ENCODE measurements around the gene GAP43.

GAP43 gene, protein sequence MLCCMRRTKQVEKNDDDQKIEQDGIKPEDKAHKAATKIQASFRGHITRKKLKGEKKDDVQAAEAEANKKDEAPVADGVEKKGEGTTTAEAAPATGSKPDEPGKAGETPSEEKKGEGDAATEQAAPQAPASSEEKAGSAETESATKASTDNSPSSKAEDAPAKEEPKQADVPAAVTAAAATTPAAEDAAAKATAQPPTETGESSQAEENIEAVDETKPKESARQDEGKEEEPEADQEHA

DNA sequence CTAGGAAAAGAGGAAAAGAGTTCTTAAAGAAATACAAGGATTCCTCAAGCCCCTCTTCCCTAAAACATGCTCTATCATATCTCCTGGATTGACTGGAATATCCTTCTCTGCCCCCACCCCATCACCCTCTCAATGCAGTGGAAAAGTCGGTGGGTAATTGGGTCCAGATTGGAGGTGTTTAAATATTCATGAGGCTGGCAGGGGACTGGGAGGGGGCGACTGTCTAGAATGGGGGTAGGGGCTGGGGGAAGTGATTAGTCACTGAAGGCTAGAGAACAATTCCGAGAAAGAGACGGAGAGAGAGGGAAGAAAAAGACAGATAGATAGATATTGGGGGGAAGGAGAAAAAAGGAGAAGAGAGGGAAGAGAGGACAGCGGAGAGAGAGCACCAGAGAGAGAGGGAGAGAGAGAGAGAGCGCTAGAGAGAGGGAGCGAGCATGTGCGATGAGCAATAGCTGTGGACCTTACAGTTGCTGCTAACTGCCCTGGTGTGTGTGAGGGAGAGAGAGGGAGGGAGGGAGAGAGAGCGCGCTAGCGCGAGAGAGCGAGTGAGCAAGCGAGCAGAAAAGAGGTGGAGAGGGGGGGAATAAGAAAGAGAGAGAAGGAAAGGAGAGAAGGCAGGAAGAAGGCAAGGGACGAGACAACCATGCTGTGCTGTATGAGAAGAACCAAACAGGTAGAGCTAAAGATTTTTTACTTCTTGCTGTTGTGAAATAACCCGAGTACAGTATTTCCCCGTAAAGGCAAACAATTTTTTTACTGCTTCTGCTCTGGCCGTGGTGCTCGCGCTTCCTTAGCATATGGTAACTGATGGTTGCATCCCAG lies at the start of gene GAP43:
TSS of gene GAP43 (plus strand) at position 467 of the 825 bp plus-strand sequence. CDS start at position 647, 180 bp downstream.
- DNase-seq (ENCODE audit: low read depth in 2 of 2) = no peak

DNA sequence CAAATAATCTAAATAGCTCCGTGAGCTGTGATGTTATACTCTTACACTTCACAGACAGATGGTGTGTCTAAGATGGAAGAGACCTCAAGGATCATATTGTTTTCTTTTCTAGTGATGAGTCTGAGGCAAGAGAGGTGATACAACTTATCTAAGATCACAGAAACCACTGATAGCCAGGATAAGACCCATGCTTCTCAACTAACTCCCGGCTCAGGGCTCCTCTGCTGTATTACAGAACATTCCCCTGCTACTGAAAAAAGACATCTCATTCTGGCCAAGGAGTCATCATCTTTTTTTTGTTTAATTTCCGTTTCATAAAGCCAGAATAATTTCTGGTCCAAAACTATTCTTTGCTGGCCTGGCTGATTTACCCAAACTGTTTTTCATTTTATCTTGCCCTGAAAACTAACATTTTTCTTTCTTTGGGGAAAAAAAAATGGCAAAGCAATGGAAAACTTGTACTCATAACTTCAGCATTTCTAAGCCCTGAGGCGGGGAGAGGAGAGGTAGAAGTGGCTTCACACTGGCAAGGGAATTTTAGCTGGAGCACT lies 46.9 kb upstream of the GAP43 start:
- no peak for DNase-seq (ENCODE audit: low read depth in 2 of 2)

DNA sequence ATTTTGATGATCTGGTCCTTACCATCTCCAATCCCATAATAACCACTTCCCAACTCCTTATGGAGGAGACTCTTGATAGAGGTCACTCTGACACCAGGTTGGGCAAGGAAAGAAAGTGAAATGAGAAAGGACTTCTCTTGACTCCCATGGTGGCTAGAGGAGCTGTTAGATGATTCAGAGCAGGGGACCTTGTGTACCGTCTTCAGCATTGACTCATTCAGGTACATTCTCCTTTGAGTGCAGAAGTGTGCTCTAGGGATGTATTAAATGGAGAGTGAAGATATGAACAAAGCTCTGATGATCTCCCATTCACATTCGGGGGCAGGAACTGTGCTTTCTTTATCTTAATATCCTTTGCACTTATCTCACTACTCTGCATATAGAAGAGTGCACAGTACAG lies 46.3 kb upstream of the GAP43 start:
- DNase-seq (ENCODE audit: low read depth in 2 of 2) = no peak

DNA sequence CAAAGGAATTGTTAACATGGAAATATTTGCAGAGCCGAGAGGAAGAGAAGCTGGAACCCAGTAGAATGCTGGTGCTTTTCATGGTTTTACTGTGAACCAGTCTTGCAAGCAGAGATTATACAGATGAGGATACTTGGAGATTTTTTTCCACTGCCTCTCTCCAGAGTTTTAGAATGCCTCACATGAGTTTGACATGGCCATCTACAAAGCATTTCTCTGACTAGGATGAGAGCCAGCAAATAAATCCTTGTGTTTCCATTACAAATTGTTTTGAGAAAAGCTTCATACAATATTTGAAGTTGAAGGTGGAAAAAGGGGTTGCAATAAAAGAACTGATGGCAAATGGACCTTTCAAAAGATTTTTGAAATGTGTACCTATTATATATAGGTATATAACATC lies 45.0 kb upstream of the GAP43 start:
- no peak for DNase-seq (ENCODE audit: low read depth in 2 of 2)

DNA sequence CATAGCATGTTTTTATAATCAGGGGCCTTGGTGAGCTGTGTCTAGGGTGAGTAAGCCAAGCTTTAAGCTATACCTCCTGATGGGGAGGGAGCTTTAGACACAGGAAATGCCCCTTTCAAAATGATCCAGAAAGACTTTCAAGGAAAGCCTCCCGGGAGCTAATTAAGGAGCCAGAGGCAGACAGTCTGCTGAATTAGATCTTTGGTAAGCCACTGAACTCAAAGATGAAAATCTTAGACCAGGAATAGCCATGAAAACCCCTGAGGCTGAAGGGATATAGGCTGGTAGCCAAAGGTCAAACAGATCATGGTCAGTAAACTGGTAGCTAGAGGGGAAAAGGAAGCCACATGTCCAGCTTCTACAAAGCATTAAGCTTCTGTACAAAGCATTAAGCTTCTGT lies 42.7 kb upstream of the GAP43 start:
- no peak for DNase-seq (ENCODE audit: low read depth in 2 of 2)

DNA sequence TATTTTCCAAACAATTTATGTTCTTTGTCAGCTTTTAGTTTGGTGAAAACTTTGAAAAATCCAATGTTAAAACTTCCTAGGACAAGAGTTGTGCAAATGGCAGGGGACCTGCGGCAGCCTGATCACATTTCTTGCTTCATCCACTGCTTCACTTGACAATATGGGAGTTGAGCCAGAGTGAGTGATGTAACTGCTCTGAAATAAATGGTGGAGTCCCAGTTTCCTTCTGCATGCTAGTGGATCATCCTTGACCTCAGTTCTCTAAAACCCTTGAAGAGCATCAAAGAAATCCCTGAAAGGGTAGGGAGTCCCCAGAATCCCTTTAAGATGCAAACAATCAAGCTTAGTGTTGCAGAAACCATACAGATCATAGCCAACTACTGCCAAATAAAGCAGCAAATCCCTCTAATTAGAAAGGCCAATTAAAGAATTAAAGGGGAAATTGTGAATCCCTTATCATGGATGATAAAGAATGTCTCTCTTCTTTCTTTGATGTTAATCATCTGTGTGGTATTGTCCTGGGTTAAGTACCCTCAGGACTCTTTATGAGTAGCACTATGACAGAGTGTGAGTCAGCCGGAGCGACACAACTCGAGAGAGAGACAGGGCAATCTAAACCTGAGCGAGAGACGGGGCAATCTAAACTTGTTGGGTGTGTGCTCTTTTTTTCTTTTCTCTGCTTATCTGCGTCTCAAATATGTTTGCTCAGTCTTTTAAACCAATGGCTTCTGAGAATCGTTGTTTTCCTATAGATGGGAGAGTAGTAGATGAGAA lies 41.8 kb upstream of the GAP43 start:
- DNase-seq (ENCODE audit: low read depth in 2 of 2) = no peak

DNA sequence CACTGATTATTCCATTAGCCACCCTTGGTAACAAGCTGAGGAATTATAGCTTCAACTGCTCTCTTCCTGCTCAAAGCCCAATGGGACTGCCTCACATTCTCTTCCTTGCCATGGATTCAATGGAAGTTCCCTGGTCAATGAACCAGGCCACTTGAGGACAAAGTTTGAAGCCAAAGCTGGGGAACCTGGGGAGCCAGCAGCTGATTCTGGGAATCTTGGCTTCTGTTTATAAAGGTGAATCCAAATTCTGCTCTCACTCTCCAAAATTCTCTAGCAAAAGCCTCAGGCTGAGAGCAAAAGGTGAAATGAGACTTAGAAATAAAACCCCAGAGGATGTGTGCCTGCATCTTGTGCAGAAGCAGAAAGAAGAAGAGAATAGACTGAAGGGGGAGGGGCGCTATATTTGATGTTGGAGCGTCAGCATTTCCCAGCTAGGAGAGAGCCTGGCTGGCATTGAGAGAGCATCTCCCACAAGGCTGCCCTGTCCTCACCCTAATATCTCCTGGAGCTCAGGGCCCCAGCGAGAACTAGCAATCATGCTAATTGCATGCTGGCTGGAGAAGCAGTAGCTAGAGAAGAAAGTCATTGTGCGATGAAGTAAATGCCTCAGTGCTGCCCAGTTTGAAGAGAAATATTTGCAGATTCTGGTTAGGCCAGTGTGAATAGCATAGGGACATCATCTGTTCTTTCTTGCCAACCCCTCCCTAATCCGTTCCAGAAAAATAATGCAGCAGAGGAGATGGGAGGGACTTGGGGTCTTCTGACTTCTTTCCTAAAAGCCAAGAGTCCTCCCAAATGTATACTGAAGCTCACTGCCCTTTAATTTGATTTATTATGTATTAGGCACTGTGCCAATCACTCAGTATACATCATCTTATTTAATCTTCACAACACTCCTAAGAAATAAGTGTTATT lies 34.9 kb upstream of the GAP43 start:
- DNase-seq (ENCODE audit: low read depth in 2 of 2) = no peak

DNA sequence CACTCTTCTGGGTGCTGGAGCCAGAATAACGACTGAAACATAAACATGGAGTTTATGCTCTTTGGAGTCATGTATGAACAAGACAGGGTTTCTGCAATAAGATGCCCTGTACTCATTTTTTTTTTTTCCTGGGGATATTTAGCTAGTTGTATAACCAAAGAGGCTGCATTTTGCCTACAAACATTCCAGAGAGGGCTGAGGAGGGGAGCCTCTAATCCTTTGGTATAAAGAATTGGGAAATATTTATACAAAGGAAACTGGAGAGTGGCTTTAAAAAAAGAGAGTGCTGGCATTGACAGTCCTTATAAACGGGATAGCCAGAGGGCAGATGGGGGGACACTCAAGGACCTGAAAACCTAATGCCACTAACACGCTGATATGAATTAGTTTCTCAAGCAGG lies 32.4 kb upstream of the GAP43 start:
- no peak for DNase-seq (ENCODE audit: low read depth in 2 of 2)

DNA sequence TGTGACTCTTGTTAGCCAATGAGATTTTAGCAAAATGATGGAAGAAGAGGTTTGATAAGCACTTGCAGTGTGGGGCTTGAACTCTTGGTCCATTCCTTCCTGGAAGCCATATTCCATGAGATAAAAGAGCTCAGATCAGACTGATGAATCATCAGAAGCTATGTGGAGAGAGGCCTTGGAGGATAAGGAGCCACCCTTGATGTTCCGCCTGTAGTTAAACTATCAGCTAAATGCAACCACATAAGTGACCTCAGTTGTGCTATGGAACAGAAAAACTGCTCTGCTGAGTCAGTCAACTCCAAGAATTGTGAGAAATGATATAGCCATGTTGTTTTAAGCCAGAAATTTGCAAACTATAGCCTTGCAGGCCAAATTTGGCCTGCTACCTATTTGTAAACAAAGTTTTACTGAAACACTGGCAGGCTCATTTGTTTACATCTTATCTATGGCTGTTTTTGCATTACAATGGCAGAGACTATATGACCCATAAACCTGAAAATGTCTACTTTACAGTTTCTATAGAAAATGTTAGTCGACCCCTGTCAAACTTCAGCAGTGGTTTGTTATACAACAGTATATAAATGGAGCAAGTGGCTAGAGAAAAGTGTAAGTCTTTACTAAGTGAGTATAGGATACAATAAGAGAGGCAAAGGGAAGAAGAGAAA lies 27.6 kb upstream of the GAP43 start:
- DNase-seq (ENCODE audit: low read depth in 2 of 2) = no peak

DNA sequence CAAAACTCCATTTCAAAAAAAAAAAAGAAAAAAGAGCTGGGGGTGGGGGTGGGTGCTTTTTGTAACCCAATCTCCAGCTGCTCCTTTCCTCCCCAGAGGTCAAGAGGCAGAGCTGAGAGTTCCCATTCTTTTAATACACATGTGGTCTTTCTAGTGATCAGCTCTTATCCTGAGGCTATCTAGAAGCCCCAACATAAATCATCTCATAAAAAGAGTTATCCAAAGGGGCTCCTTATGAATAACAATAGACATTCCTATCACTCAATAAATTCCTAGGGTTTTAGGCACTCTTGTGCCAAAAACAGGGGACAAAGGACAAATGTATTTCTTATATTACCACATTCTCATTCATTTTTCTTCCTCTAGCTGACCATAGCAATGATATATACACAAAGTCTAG lies 25.1 kb upstream of the GAP43 start:
- DNase-seq (ENCODE audit: low read depth in 2 of 2) = no peak

DNA sequence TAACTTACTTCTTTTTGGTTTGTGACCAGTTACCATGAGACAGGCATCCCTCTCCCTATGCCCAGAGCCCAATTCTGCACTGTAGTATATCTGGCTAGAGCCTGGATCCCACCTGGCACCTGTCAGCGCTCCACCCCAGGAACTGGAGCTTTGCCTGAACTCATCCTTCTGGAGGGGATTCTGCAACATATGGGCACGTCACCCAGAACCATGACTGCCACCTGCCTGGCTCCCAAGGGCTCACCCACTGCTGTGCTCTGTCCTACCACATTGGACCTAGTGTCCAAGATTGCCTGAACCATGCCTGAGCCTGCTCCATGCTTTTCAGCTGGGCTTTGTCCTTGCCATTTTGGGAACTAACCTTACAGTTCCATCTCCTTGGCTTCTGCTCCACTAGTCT lies 21.1 kb upstream of the GAP43 start:
- no peak for DNase-seq (ENCODE audit: low read depth in 2 of 2)

DNA sequence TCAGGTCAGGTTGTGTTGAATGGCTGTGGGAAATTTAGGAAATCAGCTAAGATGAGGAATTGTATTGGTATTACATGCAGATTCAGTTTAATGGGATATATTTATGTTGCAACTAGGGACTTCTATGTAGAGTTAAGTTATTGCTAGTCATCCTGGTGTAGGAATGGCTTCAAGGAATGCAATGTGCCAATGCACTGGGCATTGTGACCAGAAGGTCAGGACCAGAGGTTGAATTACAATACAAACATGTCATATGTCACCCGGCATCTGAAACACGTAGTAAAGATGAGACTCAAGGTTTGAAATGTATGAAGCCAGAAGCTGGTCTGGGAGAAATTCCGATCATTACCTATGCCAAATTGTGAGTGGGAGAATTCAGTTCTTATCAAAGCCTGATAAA lies 11.7 kb upstream of the GAP43 start:
- DNase-seq (ENCODE audit: low read depth in 2 of 2) = no peak

DNA sequence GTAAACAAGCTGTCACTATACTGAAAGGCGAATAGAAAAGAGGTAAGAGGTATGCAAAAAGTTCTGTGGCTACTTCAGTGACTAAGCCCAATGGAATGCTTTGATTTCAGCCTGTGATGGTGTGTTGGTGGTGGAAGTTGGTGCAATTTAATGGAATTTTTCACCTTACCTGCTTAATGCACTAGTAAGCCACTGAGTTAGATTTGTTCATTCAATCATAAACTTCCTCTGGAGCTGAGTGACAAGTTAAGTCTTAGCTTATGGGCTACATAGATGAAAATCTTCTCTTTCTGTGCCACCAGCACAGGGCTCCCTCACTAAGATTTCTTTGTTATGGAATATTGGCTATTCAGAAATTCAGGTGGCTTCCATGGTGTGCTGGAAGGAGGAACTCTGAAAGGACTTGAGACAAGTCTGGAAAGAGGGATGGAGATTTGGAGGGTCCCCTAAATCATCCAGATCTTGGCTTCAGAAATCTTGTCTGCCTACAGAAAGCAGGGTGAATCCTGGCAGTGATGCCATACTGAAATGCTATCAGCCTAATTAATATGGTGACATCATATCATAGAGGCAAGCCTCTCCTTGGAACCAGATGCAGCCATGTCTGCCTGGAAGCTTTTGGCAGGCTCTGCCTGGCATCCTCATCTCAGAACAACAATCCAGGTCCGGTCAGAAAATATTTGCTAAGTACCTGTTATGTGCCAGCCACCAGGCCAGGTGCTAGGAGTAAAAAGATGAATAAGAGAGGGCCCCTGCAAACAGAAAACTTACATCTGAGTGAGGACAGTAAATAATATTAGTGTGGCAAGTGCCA lies 8.1 kb upstream of the GAP43 start:
- DNase-seq (ENCODE audit: low read depth in 2 of 2) = no peak

DNA sequence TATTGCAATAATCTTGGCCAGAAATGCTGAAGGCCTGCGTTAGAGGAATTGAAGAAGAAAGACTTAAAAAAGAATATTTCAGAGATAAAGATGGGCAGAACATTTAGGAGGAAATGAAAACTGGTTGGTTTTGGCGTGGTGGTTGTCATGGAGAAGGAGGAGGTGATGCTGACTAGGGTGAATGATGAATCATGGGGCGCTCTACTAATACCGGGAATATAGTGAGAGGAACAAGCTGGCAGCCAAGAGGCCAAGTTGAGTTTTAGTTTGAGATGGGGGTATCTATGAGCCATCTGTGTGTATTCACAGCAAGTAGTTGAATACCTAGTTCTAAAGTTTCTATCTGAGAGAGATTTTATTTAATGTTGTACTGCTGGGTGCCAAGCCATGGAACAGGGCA lies 6.8 kb upstream of the GAP43 start:
- peak in 1 of 2 donors; percentile 3 for DNase-seq (ENCODE audit: low read depth in 2 of 2)

DNA sequence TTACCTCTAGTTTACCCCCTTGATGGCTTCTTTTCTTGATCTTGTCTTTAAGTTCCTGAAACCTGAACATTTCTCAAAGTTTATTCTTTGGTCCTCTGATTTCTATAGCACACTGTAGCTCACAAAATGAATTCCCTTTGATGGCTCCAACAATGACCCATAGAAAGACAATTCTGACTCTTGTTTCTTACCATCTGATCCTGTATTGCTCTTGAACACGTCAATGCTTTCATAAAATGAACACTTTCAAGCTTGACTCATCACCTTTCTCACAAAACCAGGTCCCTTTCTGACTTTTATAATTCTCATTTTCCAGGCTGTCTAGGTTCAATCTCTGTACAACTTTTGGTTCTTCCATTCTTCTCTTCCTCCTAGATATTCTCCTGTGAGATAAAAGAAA lies 5.7 kb upstream of the GAP43 start:
- DNase-seq (ENCODE audit: low read depth in 2 of 2) = no peak

DNA sequence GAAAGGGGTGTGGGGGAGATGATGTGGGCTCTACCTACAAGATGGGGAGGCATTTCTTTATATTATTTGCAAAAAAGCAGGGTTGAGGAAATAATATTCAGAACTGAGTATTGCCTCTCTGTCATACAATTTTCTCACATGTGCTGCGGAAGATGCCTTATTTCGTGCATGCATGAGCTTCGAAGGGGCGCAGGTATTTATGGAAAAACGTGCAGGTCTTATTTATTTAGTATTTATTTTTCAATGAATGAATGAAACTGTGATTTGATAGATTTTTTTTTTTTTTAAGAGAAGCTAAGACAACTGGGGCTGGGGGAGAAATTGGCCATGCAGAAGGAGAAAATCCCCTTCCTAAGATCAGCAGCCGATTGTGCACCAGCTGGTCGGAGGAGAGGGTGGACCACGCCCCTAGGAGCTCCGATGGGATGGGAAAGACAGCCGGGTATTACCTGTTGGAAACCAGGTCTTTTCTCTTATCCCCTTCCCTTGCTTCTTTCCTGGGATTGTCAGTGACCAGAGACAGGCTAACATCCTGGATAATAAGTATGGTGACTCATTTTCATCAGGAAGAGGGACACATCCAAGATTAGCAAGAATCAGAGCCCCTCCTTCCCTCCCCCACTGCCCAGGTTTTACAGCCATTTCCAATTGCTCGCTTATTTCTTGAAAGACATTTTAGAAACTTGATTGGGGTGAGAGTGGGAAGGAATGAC lies 875 bp downstream of the GAP43 start:
- no peak for DNase-seq (ENCODE audit: low read depth in 2 of 2)

DNA sequence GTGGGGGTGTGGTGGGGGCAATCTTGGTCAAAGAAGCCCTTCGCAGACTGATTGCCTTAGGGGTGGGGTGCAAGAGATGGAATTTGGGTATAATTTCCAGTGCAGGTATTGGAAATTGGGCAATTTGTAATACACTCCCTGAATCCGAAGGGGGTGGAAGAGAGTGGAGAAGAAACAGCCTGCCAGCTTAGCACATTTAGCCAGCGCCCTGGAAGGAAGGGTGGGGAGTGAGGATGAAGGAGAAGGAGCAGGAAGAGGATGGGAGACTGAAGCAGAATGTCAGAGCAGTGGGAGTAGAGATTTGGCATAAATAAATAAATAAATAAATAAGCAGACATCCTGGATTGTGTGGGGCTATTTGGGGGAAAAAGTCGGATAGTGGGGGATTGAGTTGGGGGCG lies 1.6 kb downstream of the GAP43 start:
- no peak for DNase-seq (ENCODE audit: low read depth in 2 of 2)

DNA sequence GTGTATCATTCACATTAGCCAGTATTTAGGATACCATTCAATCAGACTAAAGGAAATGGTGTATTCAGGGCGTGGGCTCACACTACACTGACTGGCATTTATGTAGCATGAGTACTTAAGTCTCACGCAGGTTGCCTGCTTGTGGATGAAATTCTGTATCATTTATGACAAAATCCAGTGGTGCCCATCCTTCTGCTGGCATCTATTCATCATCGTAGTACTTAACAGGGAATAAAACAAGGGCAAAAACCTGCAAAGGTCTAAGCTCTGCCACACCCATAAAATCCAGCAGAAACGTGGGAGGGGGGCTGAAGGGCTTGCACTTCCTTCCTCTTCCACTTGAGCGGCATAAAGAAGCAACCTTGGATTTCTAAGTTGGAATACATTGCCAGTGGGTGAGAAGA lies 2.7 kb downstream of the GAP43 start:
- no peak for DNase-seq (ENCODE audit: low read depth in 2 of 2)

DNA sequence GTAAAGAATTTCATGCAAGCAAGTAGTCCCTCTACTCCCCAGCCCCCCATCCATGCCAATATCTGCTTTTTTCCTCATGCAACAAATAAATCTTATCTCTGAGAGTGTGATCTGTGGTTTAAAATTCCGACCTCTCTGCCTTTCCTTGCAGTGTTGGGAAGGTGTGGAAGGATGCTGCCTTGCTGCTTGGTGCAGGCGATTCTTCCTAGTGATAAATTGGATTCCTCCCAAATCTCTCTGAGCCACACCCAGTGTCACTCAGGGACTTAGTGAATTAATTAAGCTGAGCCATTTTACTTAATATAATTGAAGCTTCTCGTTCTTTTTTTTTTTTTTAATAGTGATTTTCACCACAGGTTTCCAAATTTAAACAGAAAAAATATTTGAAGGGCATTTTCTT lies 3.4 kb downstream of the GAP43 start:
- DNase-seq (ENCODE audit: low read depth in 2 of 2) = no peak
